SK-N-SH (cell line): ENCODE data around the gene HYAL1. TPM values are rescaled to one million over a fixed set of nuclear protein-coding genes. Genes with fewer than 3 reads are reported as not detected.

Source experiments
- CTCF ChIA-PET: fragments of 300-600, 350-600 bp; formaldehyde crosslinking; extraction: SDS; loops from one replicate; lab custom pipeline; 2021; lab: Yijun Ruan, JAX
- POLR2A ChIA-PET: fragments of 350-600 bp; sonication (Branson Sonifier 250); formaldehyde crosslinking; extraction: SDS; loops from one replicate; lab custom pipeline; 2020; ENCODE audit warnings: antibody characterized with exemption, inconsistent platforms; lab: Yijun Ruan, JAX
- DNase-seq: peaks from one replicate; pipeline ENCODE4 v3.0.0; 2012
- H2AFZ ChIP-seq: fragments of 200-600 bp; sonication (generic); 2 replicates; pipeline ENCODE4 v1.8.1; 2016; ENCODE audit warnings: antibody characterized with exemption, mild to moderate bottlenecking, low read depth
- H3F3A ChIP-seq: fragments of 200-600 bp; sonication (generic); replicated peaks from 2 replicates; pipeline ENCODE3; 2016; ENCODE audit warnings: antibody characterized with exemption, mild to moderate bottlenecking; ENCODE audit not compliant: insufficient read depth
- H3K27ac ChIP-seq, 2 experiments: fragments of 200-500 bp in 1 of 2; fragments of 200-600 bp in 1 of 2; sonication (Bioruptor generic) in 1 of 2; sonication (generic), shearing (Covaris generic) in 1 of 2; 2 replicates each; pipeline versions ENCODE4 v1.5.1 to v1.6.1; 2014 to 2016; ENCODE audit warnings: low read depth in 2 of 2, inconsistent platforms in 1 of 2, low read length in 1 of 2, mild to moderate bottlenecking in 1 of 2, mixed read lengths in 1 of 2
- H3K27me3 ChIP-seq: fragments of 200-600 bp; sonication (generic), shearing (Covaris generic); 2 replicates; pipeline ENCODE4 v1.6.1; 2016; ENCODE audit warnings: mixed run types; ENCODE audit not compliant: insufficient read depth
- H3K36me3 ChIP-seq, 2 experiments: fragments of 200-500 bp in 1 of 2; fragments of 200-600 bp in 1 of 2; sonication (Bioruptor generic) in 1 of 2; sonication (generic) in 1 of 2; replicated peaks in 1 of 2; 2 replicates each; pipeline versions ENCODE3 to v1.5.1; 2014 to 2016; ENCODE audit warnings: low read length in 1 of 2, mild to moderate bottlenecking in 1 of 2; ENCODE audit not compliant: insufficient read depth in 2 of 2, control insufficient read depth in 1 of 2
- H3K4me1 ChIP-seq, 2 experiments: fragments of 200-500 bp in 1 of 2; fragments of 200-600 bp in 1 of 2; sonication (Bioruptor generic) in 1 of 2; sonication (generic), shearing (Covaris generic) in 1 of 2; 2 replicates each; pipeline versions ENCODE4 v1.5.1 to v1.6.1; 2014 to 2016; ENCODE audit warnings: low read depth in 1 of 2, low read length in 1 of 2, mixed run types in 1 of 2; ENCODE audit not compliant: insufficient read depth in 2 of 2, control insufficient read depth in 1 of 2
- H3K4me2 ChIP-seq: fragments of 200-600 bp; sonication (generic), shearing (Covaris generic); 2 replicates; pipeline ENCODE4 v1.6.1; 2017; ENCODE audit warnings: mixed run types
- H3K4me3 ChIP-seq, 2 experiments: fragments of 200-500 bp in 1 of 2; fragments of 200-600 bp in 1 of 2; sonication (Bioruptor generic) in 1 of 2; sonication (generic), shearing (Covaris generic) in 1 of 2; 2 replicates each; pipeline versions ENCODE4 v1.5.1 to v1.8.1; 2014 to 2016; ENCODE audit warnings: low read depth in 2 of 2, inconsistent platforms in 1 of 2, low read length in 1 of 2, mild to moderate bottlenecking in 1 of 2, mixed read lengths in 1 of 2, moderate library complexity in 1 of 2
- H3K79me2 ChIP-seq: fragments of 200-600 bp; sonication (generic); 2 replicates; pipeline ENCODE4 v1.8.1; 2017; ENCODE audit warnings: mild to moderate bottlenecking; ENCODE audit not compliant: insufficient read depth
- H3K9ac ChIP-seq: fragments of 200-600 bp; sonication (generic); 2 replicates; pipeline ENCODE4 v1.6.1; 2017; ENCODE audit warnings: mixed run types
- H3K9me2 ChIP-seq: fragments of 200-600 bp; sonication (generic); 2 replicates; pipeline ENCODE4 v1.6.1; 2017; ENCODE audit warnings: mixed run types
- H3K9me3 ChIP-seq: fragments of 200-600 bp; sonication (generic); 2 replicates; pipeline ENCODE4 v1.6.1; 2017; ENCODE audit warnings: mixed run types, mild to moderate bottlenecking, moderate library complexity
- H4K20me1 ChIP-seq: fragments of 200-600 bp; sonication (generic); 2 replicates; pipeline ENCODE4 v1.6.1; 2017; ENCODE audit warnings: mild to moderate bottlenecking, mixed run types; ENCODE audit not compliant: insufficient read depth
- ELF1 ChIP-seq: IDR thresholded peaks from 2 replicates; pipeline ENCODE4 v1.4.0; 2012
- EP300 ChIP-seq, 2 experiments: IDR thresholded peaks; 2 replicates each; pipeline versions ENCODE4 v1.4.0 to v1.6.1; 2012; ENCODE audit warnings: borderline replicate concordance in 1 of 2, low read depth in 1 of 2, low read length in 1 of 2
- FOXM1 ChIP-seq: IDR thresholded peaks from 2 replicates; pipeline ENCODE4 v1.4.0; 2012; ENCODE audit warnings: low read depth, mild to moderate bottlenecking
- GATA2 ChIP-seq: sonication (generic); formaldehyde crosslinking; IDR thresholded peaks from 2 replicates; pipeline ENCODE4 v1.5.0; 2020; ENCODE audit warnings: mild to moderate bottlenecking, missing genetic modification reagents
- JUND ChIP-seq: IDR thresholded peaks from 2 replicates; pipeline ENCODE4 v1.4.0; 2012
- MEF2A ChIP-seq: IDR thresholded peaks from 2 replicates; pipeline ENCODE4 v1.4.0; 2012; ENCODE audit warnings: low read depth, borderline replicate concordance
- MXI1 ChIP-seq: IDR thresholded peaks from 2 replicates; pipeline ENCODE4 v1.6.1; 2012; ENCODE audit warnings: mild to moderate bottlenecking, low read depth, low read length, improper control_type of control experiment
- NRF1 ChIP-seq: IDR thresholded peaks from 2 replicates; pipeline ENCODE4 v1.6.1; 2012; ENCODE audit warnings: low read depth, mild to moderate bottlenecking, low read length
- RFX5 ChIP-seq: IDR thresholded peaks from 2 replicates; pipeline ENCODE4 v1.6.1; 2012; ENCODE audit warnings: mild to moderate bottlenecking, improper control_type of control experiment, low read length
- SIN3A ChIP-seq: IDR thresholded peaks from 2 replicates; pipeline ENCODE4 v1.6.1; 2012; ENCODE audit warnings: low read depth, mild to moderate bottlenecking, low read length, moderate library complexity, borderline replicate concordance
- TEAD4 ChIP-seq: IDR thresholded peaks from 2 replicates; pipeline ENCODE4 v1.4.0; 2012; ENCODE audit warnings: mild to moderate bottlenecking, borderline replicate concordance; ENCODE audit not compliant: insufficient read depth
- YY1 ChIP-seq: IDR thresholded peaks from 2 replicates; pipeline ENCODE4 v1.4.0; 2012; ENCODE audit warnings: low read depth, mild to moderate bottlenecking
- WGBS: methylation state at CpG from one replicate; pipeline ENCODE4 v1.1.6; 2017; ENCODE audit warnings: low lambda C conversion rate; 5-methylcytosine and 5-hydroxymethylcytosine counted together
- polyA plus RNA-seq, 3 experiments: library from polyadenylated mRNA; depleted of rRNA; stranded (reverse); fragments of >200 nt; gene quantifications; 2 replicates each; pipeline ENCODE4 v1.2.3, GENCODE V29; 2012
- TF ChIP-seq, protein P1 (sequence below): IDR thresholded peaks from 2 replicates; pipeline ENCODE4; 2012
- TF ChIP-seq, protein P2 (sequence below): IDR thresholded peaks from 2 replicates; pipeline ENCODE4 v1.4.0; 2012; ENCODE audit warnings: low read depth, borderline replicate concordance
- TF ChIP-seq, protein P3 (sequence below): fragments of 200-600 bp; sonication (generic); IDR thresholded peaks from 2 replicates; pipeline ENCODE4 v1.6.1; 2017; ENCODE audit warnings: antibody characterized with exemption, mild to moderate bottlenecking, moderate library complexity

The HYAL1 gene
- polyA plus RNA-seq, 1 of the 3 experiments (the other 2 are of a cell fraction) = 0.30 TPM

DNA sequence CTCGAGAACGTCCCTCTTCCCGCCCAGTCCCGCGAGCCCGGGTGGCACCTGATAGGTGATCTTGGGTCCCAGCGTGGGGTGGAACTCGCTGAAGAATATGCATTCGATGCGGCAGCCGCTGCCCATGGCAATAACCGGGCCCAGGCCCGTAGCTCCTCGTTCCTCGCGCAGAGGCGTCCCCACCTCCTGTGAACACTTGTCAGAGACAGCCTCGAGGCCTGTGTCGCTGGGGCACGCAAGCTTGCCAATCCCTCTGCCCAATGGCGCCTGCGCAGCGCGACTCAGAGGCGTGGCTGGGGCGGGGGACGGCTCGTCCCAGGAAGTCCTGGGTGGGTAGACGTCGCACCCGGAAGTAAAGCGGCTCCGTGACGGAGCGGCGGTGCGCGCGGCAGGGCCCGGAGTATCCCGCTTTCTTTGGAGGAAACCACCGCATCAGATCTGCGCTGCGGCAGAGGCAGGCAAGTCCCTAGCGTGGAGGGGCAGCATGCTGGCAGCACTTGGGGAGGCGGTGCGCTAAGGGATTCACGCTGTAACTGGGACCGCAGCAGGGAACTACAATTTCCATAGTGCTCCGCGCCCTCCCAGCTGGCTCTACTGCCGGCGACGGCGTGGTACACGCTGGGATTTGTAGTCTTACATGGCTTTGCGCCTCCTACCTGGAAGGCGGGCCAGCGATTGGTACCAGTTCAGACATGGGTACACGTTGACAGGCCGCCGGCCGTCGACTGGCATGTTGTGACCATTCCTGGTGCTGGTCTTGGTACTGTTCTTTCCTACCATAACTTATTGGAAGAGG lies 47.4 kb upstream of the HYAL1 start, which contains the start of the genes CYB561D2 and NPRL2 (continued):
- TF ChIP-seq SIN3A = peak; percentile 77; the same call in 1 of the 2 replicates
- peak; percentile 95 for TF ChIP-seq ELF1

DNA sequence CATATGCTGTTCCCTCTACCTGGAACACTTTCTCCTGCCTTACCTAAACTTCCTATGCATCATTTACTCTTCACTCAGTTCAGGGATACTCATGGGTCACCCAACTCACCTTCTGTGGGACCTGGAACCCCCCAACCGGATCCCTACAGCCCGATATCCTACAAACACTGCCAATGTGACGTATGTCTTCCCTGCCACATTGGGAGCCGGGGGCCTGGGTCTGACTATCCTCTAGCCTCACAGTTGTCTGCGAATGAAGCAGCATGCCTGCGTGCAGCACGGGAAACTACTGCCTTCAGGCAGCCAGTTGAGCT lies 46.8 kb upstream of the HYAL1 start:
- WGBS = 19% methylated on average over 7 of the region's 7 CpGs
- H3K4me3 ChIP-seq = peak overlapping the region; percentile 76 to 94
- no peaks in the 10 kb centered on the region for H3K9me3 ChIP-seq
- H3K9ac ChIP-seq = peak overlapping the region; percentile 74
- peak overlapping the region; percentile 82 for H2AFZ ChIP-seq
- peaks cover 11% of the 10 kb centered on the region for H3F3A ChIP-seq
- ChIA-PET POLR2A (interaction anchor here (0.9 to 3.6 kb wide), 19 partner anchors 9 to 262 kb away, joined by 3 to 31 read pairs (median 7); partner anchors contain the start of genes CISH, HEMK1, TMEM115 and TUSC2), CTCF (interaction anchor here (1.1 to 6.0 kb wide), 10 partner anchors 9 to 265 kb away, joined by 3 to 45 read pairs (median 28); partner anchors contain the start of gene RASSF1)
- peaks cover 11 to 53% of the 10 kb centered on the region in 2 experiments; a peak in 1 of 4 replicates for H3K4me1 ChIP-seq
- peaks cover 6 to 39% of the 10 kb centered on the region in 2 experiments for H3K36me3 ChIP-seq
- no peaks in the 10 kb centered on the region for H3K9me2 ChIP-seq
- peak overlapping the region; percentile 98 for H3K4me2 ChIP-seq
- H4K20me1 ChIP-seq = peaks cover 24% of the 10 kb centered on the region
- TF ChIP-seq YY1 (no peak), NRF1 (no peak), MEF2A (no peak), MXI1 (no peak), FOXM1 (no peak), TEAD4 (no peak), JUND (no peak), RFX5 (no peak), GATA2 (no peak), EP300 (IDR thresholded peaks at IDR 0.05; ENCODE audit: borderline replicate concordance in 1 of 2, low read depth in 1 of 2, low read length in 1 of 2) (no peak)
- TF ChIP-seq, protein P1, sequence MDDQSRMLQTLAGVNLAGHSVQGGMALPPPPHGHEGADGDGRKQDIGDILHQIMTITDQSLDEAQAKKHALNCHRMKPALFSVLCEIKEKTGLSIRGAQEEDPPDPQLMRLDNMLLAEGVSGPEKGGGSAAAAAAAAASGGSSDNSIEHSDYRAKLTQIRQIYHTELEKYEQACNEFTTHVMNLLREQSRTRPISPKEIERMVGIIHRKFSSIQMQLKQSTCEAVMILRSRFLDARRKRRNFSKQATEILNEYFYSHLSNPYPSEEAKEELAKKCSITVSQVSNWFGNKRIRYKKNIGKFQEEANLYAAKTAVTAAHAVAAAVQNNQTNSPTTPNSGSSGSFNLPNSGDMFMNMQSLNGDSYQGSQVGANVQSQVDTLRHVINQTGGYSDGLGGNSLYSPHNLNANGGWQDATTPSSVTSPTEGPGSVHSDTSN = no peak
- TF ChIP-seq, protein P2, sequence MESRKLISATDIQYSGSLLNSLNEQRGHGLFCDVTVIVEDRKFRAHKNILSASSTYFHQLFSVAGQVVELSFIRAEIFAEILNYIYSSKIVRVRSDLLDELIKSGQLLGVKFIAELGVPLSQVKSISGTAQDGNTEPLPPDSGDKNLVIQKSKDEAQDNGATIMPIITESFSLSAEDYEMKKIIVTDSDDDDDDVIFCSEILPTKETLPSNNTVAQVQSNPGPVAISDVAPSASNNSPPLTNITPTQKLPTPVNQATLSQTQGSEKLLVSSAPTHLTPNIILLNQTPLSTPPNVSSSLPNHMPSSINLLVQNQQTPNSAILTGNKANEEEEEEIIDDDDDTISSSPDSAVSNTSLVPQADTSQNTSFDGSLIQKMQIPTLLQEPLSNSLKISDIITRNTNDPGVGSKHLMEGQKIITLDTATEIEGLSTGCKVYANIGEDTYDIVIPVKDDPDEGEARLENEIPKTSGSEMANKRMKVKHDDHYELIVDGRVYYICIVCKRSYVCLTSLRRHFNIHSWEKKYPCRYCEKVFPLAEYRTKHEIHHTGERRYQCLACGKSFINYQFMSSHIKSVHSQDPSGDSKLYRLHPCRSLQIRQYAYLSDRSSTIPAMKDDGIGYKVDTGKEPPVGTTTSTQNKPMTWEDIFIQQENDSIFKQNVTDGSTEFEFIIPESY = no peak
- TF ChIP-seq, protein P3, sequence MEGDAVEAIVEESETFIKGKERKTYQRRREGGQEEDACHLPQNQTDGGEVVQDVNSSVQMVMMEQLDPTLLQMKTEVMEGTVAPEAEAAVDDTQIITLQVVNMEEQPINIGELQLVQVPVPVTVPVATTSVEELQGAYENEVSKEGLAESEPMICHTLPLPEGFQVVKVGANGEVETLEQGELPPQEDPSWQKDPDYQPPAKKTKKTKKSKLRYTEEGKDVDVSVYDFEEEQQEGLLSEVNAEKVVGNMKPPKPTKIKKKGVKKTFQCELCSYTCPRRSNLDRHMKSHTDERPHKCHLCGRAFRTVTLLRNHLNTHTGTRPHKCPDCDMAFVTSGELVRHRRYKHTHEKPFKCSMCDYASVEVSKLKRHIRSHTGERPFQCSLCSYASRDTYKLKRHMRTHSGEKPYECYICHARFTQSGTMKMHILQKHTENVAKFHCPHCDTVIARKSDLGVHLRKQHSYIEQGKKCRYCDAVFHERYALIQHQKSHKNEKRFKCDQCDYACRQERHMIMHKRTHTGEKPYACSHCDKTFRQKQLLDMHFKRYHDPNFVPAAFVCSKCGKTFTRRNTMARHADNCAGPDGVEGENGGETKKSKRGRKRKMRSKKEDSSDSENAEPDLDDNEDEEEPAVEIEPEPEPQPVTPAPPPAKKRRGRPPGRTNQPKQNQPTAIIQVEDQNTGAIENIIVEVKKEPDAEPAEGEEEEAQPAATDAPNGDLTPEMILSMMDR = no peak
- H3K27me3 ChIP-seq = no peaks in the 10 kb centered on the region
- H3K79me2 ChIP-seq = peaks cover 56% of the 10 kb centered on the region
- DNase-seq = no peak
- H3K27ac ChIP-seq = peak overlapping the region; percentile 83 to 98; a peak in 3 of 4 replicates
